BLaER1 (cell line): ENCODE results near the gene TSC2.
"Not testable (repeated sequence)": the region's sequence is repeated elsewhere in the genome, so short reads cannot be mapped to it uniquely, and the experiment has no call there.

Experiments used
- H3K27ac ChIP-seq: shearing (Covaris generic); formaldehyde crosslinking; 2 replicates; pipeline ENCODE4 v1.8.1; 2022
- H3K27me3 ChIP-seq: shearing (Covaris generic); formaldehyde crosslinking; 2 replicates; pipeline ENCODE4 v1.8.1; 2022
- H3K36me3 ChIP-seq: shearing (Covaris generic); formaldehyde crosslinking; 2 replicates; pipeline ENCODE4 v1.8.1; 2022
- H3K4me1 ChIP-seq: shearing (Covaris generic); formaldehyde crosslinking; 2 replicates; pipeline ENCODE4 v1.8.1; 2022
- H3K4me2 ChIP-seq: shearing (Covaris generic); formaldehyde crosslinking; 2 replicates; pipeline ENCODE4 v1.8.1; 2022
- H3K4me3 ChIP-seq: shearing (Covaris generic); formaldehyde crosslinking; 2 replicates; pipeline ENCODE4 v1.8.1; 2022
- H3K9ac ChIP-seq: shearing (Covaris generic); formaldehyde crosslinking; 2 replicates; pipeline ENCODE4 v1.8.1; 2022
- H3K9me3 ChIP-seq: shearing (Covaris generic); formaldehyde crosslinking; 2 replicates; pipeline ENCODE4 v1.8.1; 2022
- H4K20me1 ChIP-seq: shearing (Covaris generic); formaldehyde crosslinking; 2 replicates; pipeline ENCODE4 v1.8.1; 2022
- Cebpa-rat ChIP-seq: shearing (Covaris generic); IDR thresholded peaks from 2 replicates; pipeline ENCODE4 v1.8.1; 2022

TSC2 gene

GRCh38 chr16:2109872-2110271 lies 62.1 kb downstream of the TSC2 start:
- not testable (repeated sequence) for H3K9me3 ChIP-seq, H3K27ac ChIP-seq, H3K9ac ChIP-seq, H3K4me1 ChIP-seq, H3K4me3 ChIP-seq, H3K27me3 ChIP-seq, H3K4me2 ChIP-seq
- Histone ChIP-seq H4K20me1 (peaks cover 48% of the 10 kb centered on the region), H3K36me3 (peaks cover 91% of the 10 kb centered on the region)

GRCh38 chr16:2110332-2111008 lies 62.7 kb downstream of the TSC2 start:
- not testable (repeated sequence) for H3K27me3 ChIP-seq, H3K4me3 ChIP-seq, H3K4me2 ChIP-seq, H3K9me3 ChIP-seq, H3K4me1 ChIP-seq, H3K27ac ChIP-seq, H3K9ac ChIP-seq
- H4K20me1 ChIP-seq = peaks cover 54% of the 10 kb centered on the region
- peaks cover 90% of the 10 kb centered on the region for H3K36me3 ChIP-seq

GRCh38 chr16:2111009-2111353 lies 63.2 kb downstream of the TSC2 start:
- H3K4me3 ChIP-seq, H3K27ac ChIP-seq, H3K4me1 ChIP-seq, H3K9me3 ChIP-seq, H3K9ac ChIP-seq, H3K4me2 ChIP-seq, H3K27me3 ChIP-seq: not testable (repeated sequence)
- H4K20me1 ChIP-seq = peaks cover 55% of the 10 kb centered on the region
- H3K36me3 ChIP-seq = peaks cover 86% of the 10 kb centered on the region

GRCh38 chr16:2111412-2112335 lies 63.9 kb downstream of the TSC2 start:
- not testable (repeated sequence) for H3K9ac ChIP-seq, H3K9me3 ChIP-seq, H3K27me3 ChIP-seq, H3K4me3 ChIP-seq, H3K4me2 ChIP-seq, H3K4me1 ChIP-seq, H3K27ac ChIP-seq
- Histone ChIP-seq H4K20me1 (peaks cover 62% of the 10 kb centered on the region), H3K36me3 (peaks cover 88% of the 10 kb centered on the region)

GRCh38 chr16:2112539-2113106 lies 64.8 kb downstream of the TSC2 start:
- not testable (repeated sequence) for H3K9me3 ChIP-seq, H3K4me3 ChIP-seq, H3K9ac ChIP-seq, H3K4me1 ChIP-seq, H3K27me3 ChIP-seq, H3K27ac ChIP-seq, H3K4me2 ChIP-seq
- H3K36me3 ChIP-seq = peaks cover 84% of the 10 kb centered on the region
- peaks cover 64% of the 10 kb centered on the region for H4K20me1 ChIP-seq

GRCh38 chr16:2114225-2114624 lies 66.4 kb downstream of the TSC2 start:
- H3K4me1 ChIP-seq, H3K4me3 ChIP-seq, H3K4me2 ChIP-seq, H3K27ac ChIP-seq, H3K9ac ChIP-seq, H3K9me3 ChIP-seq, H3K27me3 ChIP-seq: not testable (repeated sequence)
- peaks cover 68% of the 10 kb centered on the region for H3K36me3 ChIP-seq
- peaks cover 60% of the 10 kb centered on the region for H4K20me1 ChIP-seq

- not testable (repeated sequence) for H3K4me1 ChIP-seq, H3K27me3 ChIP-seq, H3K9ac ChIP-seq, H3K4me2 ChIP-seq, H3K4me3 ChIP-seq, H3K9me3 ChIP-seq, H3K27ac ChIP-seq
- Histone ChIP-seq H3K36me3 (peaks cover 60% of the 10 kb centered on the region), H4K20me1 (peaks cover 57% of the 10 kb centered on the region)
These were observed 67.3 kb downstream of the TSC2 start for GRCh38 chr16:2114885-2115590.

- H3K4me2 ChIP-seq = no peak overlapping the region
These were observed 67.8 kb downstream of the TSC2 start for GRCh38 chr16:2115591-2115973.

GRCh38 chr16:2116428-2116827 lies 68.6 kb downstream of the TSC2 start:
- Histone ChIP-seq H4K20me1 (peaks cover 58% of the 10 kb centered on the region), H3K36me3 (peaks cover 46% of the 10 kb centered on the region)

More at GRCh38 chr16:2115591-2115973, 67.8 kb downstream of the TSC2 start:
- no peak for TF ChIP-seq Cebpa-rat
- Histone ChIP-seq H3K36me3 (peaks cover 55% of the 10 kb centered on the region), H3K4me1 (no peaks in the 10 kb centered on the region), H4K20me1 (peaks cover 57% of the 10 kb centered on the region), H3K27me3 (no peaks in the 10 kb centered on the region), H3K4me3 (no peak overlapping the region), H3K9me3 (no peaks in the 10 kb centered on the region), H3K27ac (no peak overlapping the region), H3K9ac (no peak overlapping the region)

GRCh38 chr16:2117341-2117740 lies 69.6 kb downstream of the TSC2 start:
- not testable (repeated sequence) for H3K9ac ChIP-seq, H3K4me3 ChIP-seq, H3K27ac ChIP-seq, H3K4me2 ChIP-seq, H3K27me3 ChIP-seq, H3K9me3 ChIP-seq
- H4K20me1 ChIP-seq = peaks cover 67% of the 10 kb centered on the region
- peaks cover 13% of the 10 kb centered on the region; the same call in 1 of the 2 replicates for H3K4me1 ChIP-seq
- H3K36me3 ChIP-seq = peaks cover 37% of the 10 kb centered on the region

More at GRCh38 chr16:2116428-2116827, 68.6 kb downstream of the TSC2 start:
- not testable (repeated sequence) for H3K27ac ChIP-seq, H3K27me3 ChIP-seq, H3K9me3 ChIP-seq, H3K9ac ChIP-seq, H3K4me3 ChIP-seq, H3K4me2 ChIP-seq, H3K4me1 ChIP-seq

- not testable (repeated sequence) for H3K9ac ChIP-seq, H3K4me2 ChIP-seq, H3K27ac ChIP-seq, H3K9me3 ChIP-seq, H3K27me3 ChIP-seq, H3K4me3 ChIP-seq
- Histone ChIP-seq H3K4me1 (peaks cover 17% of the 10 kb centered on the region; the same call in 1 of the 2 replicates), H4K20me1 (peaks cover 75% of the 10 kb centered on the region), H3K36me3 (peaks cover 32% of the 10 kb centered on the region)
These were observed 70.4 kb downstream of the TSC2 start for GRCh38 chr16:2117960-2118722.

GRCh38 chr16:2121325-2121724 lies 73.5 kb downstream of the TSC2 start:
- not testable (repeated sequence) for H3K4me3 ChIP-seq, H3K27ac ChIP-seq, H3K9me3 ChIP-seq, H3K9ac ChIP-seq, H3K27me3 ChIP-seq, H3K36me3 ChIP-seq, H3K4me2 ChIP-seq
- H4K20me1 ChIP-seq = peaks cover 82% of the 10 kb centered on the region
- H3K4me1 ChIP-seq = peaks cover 46% of the 10 kb centered on the region
